Sigmoid colon (tissue), 4 donors: Measurements from ENCODE around the gene CCL14.

Experiments
- CTCF ChIP-seq, 4 experiments: fragments of 450-650 bp in 3 of 4; fragments of 200-600 bp in 1 of 4; IDR thresholded peaks; one replicate each; pipeline ENCODE4 v1.5.1; 2016 to 2019; ENCODE audit warnings: antibody characterized with exemption in 4 of 4, mild to moderate bottlenecking in 3 of 4, moderate library complexity in 2 of 4
- EP300 ChIP-seq, 4 donors: sonication (generic); formaldehyde crosslinking; IDR thresholded peaks; one replicate each; pipeline ENCODE4 v1.6.1; 2017; ENCODE audit warnings: antibody characterized with exemption in 4 of 4
- POLR2A ChIP-seq, 2 donors: fragments of 450-650 bp; IDR thresholded peaks; one replicate each; pipeline ENCODE4 v1.6.1; 2016; ENCODE audit warnings: antibody characterized with exemption in 2 of 2, mild to moderate bottlenecking in 2 of 2, moderate library complexity in 2 of 2
- POLR2AphosphoS5 ChIP-seq, 4 donors: sonication (generic); formaldehyde crosslinking; IDR thresholded peaks; one replicate each; pipeline ENCODE4 v1.6.1; 2017; ENCODE audit warnings: antibody characterized with exemption in 4 of 4

GRCh38 chr17:35943537-35943936 lies 43.0 kb downstream of the CCL14 start, which contains the start of gene LYZL6:
- TF ChIP-seq POLR2A (IDR thresholded peaks at IDR 0.05) (no peak), EP300 (IDR thresholded peaks at IDR 0.05) (no peak), CTCF (IDR thresholded peaks at IDR 0.05) (no peak), POLR2AphosphoS5 (IDR thresholded peaks at IDR 0.05) (no peak)
